ENCODE data around the gene SHOC2.

Gene SHOC2

DNA sequence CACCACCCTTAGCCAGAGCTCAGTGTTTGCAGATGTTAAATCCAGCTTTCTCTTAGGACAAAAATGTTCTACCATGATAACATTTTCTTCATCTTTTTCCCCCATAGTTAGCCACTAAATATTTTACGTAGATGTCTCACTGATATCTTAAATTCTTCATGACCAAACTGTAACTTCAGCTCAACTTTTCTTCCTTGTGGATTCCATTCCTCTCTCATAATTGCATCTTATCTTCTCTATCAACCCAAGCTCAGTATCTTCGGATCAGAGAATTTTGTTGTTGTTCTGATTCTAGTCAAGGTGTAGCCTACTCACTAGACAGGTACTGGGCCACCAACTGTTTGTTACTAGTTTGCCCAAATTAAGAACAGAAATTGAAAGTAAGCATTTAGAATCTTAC lies 60.2 kb downstream of the SHOC2 start:
- no peak for DNase-seq (ENCODE audit: low read depth in 2 of 2, low spot score in 1 of 2)

DNA sequence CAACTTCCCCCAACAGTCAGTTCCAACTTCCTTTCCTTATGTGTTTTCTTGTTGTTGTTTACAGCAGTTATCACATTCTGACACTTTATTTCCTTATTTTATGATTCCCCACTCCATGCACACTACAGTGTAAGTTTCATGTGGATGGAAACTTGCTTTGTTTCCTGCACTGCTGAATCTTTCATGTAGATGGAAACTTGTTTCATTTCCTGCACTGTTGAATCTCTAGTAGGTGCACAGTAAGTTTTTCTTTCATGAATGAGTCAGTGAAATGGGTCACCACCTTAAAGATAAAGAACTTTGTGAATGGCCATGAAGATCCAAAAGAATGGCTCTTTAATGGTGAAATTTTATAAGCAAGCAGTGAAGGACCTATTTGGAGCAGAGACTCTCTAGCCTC lies 61.4 kb downstream of the SHOC2 start:
- no peak for DNase-seq (ENCODE audit: low read depth in 2 of 2, low spot score in 1 of 2)

DNA sequence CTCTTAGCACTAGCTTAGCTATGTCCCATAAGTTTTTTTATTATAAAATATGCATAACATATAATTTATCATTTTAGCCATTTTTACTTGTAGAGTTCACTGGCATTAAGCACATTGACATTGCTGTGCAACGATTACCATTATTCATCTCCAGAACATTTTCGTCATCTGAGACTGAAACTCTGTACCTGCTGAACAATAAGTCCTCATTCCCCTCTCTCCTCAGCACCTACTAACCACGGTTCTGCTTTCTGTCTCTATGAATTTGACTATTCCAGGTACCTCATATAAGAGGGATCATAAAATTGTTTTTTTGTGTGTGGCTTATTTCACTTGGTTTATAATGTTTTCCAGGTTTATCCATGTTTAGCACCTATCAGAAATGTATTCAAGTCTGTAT lies 64.1 kb downstream of the SHOC2 start:
- DNase-seq (ENCODE audit: low read depth in 2 of 2, low spot score in 1 of 2) = no peak

DNA sequence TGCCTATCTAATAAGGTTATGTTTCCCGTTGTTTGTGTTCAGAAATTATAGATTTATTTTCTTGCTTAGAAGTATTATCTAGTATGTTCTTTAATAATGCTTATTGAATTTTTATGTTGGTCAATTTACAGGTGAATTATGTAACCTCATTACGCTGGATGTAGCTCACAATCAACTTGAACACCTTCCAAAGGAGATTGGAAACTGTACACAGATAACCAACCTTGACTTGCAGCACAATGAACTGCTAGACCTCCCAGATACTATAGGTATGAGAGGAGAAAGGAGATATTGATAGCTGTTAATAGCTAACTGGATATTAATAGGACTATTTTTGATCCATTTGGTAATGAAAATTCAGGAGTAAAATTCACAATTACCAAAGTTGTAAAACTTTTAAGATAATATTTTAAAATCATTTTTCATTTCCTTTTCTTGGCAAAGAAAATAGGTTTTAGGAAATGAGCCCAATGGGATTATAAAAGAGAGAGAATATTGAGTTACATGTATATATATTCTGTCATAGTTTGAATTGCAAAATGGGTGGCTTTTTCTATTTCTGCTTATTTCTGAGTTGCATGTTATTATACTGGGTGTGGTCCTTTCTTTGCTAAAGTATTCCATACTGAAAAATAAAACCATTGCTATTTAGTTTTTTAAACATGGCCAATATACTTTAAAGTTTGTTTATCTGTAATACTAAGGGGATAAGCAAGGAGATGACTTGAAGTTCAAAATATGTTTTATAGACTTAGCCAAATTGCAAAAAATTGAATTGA lies 66.3 kb downstream of the SHOC2 start:
- DNase-seq (ENCODE audit: low read depth in 2 of 2, low spot score in 1 of 2) = no peak

DNA sequence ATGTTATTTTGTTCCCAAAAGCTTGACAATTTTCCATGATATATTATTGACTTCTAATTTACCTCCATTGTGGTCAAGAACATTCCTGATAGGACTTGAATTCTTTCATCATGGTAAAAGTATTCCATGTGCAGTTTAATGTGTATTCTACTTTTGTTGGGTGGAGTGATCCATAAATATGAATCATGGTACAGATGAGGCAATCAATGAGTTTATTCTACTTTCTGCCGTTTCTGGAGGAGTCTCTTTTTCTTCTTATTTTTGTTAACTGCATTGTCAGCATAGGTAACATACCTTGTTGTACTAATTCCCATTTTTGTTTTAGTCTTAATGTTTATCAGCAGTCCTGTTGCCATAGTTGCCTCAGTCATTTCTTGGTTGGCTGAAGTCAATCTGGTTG lies 69.6 kb downstream of the SHOC2 start:
- no peak for DNase-seq (ENCODE audit: low read depth in 2 of 2, low spot score in 1 of 2)

DNA sequence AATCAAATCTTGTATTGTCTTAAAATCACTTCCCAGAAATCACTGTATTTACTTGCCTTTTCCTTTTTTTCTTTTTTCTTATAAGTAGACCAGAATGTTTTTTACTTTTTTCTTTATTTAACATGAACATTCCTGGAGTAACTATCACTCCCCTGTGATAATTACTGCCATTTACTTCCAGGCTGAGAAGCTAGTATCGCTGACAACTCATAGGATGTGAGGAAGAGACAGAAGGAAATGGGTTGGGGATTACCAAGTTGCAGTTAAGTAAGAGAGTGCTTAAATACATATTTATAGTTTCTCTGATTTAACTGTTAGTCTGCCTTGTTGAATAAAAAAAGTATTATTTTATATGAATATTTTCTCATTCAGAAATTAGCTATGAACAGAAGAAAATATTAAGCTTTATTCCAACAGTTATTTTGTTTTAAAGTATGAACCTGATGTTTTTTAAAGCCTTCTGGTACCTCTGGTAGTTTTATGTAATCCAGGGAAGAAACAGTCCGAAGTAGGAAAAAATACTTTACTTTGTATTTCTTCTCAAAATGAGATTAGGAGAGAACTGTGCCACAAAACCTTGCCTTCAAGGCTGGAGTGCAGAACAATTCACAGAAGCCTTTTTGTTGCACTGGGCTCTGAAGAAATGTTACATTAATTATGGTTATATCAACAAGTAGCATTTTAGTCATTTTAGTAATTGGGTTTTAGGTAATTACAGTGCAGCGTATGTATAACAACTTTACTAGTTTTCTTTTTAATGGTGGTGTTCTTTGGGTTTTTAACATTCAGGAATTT lies 72.8 kb downstream of the SHOC2 start:
- no peak for DNase-seq (ENCODE audit: low read depth in 2 of 2, low spot score in 1 of 2)

DNA sequence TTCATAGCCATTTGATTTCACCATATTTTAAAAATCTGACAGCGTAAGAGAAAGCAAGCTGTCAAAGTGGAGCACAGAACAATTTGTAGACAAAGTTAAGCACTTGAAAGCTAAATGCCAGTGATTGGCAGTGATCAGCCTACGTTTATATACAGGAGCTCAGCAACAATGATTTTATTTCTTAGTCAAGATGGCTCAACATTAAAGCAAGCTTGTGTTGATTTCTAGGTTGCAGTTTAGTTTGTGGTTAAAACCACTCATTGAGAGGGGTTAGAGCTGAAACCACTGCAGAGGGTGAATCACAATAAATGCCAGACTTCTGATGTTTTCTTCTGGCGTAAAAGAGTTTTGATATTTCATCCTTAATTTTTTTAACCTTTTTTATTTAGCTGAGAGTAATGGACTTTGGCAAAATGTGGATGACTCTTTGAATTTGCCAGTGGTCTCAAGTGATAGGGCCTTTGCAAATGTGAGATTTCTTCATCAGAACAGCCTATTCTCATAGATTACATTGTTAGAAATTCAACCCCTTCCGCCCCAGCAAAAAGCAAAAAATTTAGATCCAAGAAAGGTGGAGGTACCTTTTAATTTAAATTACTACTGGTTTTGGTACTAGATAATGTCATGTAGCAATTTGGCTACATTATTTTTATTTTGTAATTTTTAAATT lies 73.8 kb downstream of the SHOC2 start:
- no peak for DNase-seq (ENCODE audit: low read depth in 2 of 2, low spot score in 1 of 2)

DNA sequence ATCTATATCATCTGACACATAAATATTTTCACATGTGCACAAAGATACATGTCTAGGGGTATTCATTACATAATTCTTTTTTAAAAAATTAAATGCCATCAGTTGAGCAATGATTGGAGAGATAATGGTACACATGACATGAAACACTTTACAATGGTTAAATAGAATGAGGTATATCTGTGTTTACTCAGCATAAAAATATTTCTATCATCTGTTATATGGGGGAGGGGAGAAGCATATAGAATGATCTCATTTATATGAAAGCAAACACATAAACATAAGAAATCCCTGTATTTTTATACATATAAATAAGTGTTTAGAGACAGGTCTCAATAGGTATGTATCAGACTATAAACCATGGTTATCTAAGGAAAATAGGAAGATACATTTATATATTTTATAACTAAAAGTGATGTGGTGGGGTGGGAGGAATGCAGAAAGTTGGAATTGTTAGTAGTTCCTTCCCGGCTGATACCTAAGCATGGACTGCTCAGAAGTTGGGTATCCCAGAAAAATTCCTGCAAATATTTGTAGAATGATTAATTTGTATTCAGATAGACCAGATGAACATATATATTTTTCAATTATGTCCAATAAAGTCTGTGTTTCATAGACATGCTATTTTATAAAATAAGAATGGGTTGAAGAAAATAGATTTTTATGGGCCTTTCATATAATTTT lies 75.1 kb downstream of the SHOC2 start:
- no peak for DNase-seq (ENCODE audit: low read depth in 2 of 2, low spot score in 1 of 2)

DNA sequence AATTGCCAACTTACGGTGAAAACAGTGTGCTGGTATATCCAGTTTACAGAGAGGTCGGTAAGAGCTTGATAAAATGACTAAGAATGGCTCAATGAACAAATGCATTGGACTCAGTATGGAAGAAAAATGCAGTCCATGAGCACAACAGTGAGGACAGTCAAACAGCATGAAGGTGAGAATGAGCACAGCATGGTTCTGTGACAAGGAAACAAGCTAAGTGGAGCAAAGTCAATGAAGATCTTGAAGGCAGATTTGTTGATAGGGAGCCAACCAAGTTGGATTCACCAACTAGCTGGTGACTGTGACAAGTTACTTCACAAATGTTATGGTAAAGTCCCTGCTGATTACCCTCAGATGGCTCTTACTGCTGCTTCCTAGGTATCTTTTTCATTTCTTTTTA lies 75.9 kb downstream of the SHOC2 start:
- DNase-seq (ENCODE audit: low read depth in 2 of 2, low spot score in 1 of 2) = no peak

DNA sequence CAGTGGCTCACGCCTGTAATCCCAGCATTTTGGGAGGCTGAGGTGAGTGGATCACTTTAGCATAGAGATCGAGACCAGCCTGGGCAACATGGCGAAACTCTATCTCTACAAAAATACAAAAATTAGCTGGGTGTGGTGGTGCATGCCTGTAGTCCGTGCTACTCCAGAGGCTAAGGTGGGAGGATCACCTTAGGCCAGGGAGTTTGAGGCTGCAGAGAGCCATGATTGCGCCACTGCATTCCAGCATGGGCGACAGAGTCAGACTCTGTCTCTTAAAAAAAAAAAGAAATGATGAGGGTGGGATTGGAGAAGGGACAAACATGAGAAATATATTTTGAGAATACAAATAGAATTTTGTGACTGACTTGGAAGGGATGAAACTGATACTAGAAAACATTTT lies 76.9 kb downstream of the SHOC2 start:
- no peak for DNase-seq (ENCODE audit: low read depth in 2 of 2, low spot score in 1 of 2)

DNA sequence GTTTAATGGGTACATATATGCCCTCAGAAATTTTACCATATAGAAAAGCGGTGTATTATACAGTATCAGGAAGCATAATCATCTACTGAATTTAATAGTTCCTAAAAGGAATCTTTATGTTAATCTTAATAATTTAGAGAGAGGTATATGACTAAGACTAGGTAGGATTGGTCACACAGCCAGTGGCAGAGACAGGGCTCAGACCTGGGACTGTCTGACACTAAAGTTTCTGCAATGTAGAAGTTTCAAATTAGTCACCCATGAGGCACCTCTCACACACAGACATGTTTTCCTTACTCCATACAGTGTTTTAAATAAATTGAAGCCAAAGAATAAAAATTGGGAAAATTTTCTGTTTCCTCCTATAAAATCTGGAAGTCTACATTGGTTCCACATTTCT lies 84.6 kb downstream of the SHOC2 start:
- DNase-seq (ENCODE audit: low read depth in 2 of 2, low spot score in 1 of 2) = no peak

DNA sequence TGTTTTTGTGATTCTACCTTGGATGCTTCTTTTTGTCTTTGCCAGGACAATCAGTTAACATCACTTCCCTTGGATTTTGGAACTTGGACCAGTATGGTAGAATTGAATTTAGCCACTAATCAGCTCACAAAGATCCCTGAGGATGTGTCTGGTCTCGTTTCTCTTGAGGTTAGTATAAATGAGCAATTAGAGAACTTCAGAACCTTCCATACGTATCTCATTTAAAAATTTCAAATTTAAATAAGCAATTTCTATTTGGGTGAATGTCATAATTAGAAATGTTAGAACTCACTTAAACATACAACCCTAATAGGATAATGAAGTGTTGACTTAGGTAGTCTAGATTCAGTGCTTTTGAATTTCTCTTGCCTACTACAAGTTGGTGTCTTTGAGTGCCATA lies 88.1 kb downstream of the SHOC2 start:
- DNase-seq (ENCODE audit: low read depth in 2 of 2, low spot score in 1 of 2) = no peak

DNA sequence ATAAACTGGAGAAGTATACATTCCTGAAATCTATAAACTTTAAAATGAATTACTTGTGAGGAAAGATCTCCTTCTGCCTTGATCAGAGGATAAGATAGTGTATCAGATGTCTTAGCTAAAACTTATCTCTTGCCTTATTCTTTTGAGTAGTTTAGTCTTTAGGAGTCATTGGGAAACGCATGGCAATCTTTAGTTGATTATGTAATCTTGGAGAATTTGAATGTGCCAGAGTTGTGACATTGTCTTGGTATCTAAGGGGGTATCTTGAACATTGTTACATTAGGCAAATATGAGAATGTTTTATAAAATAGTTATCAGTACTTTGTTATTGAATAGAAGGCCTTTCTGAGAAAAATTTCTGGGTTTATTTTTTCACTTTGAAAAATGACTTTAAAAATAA lies 95.8 kb downstream of the SHOC2 start:
- no peak for DNase-seq (ENCODE audit: low read depth in 2 of 2, low spot score in 1 of 2)

DNA sequence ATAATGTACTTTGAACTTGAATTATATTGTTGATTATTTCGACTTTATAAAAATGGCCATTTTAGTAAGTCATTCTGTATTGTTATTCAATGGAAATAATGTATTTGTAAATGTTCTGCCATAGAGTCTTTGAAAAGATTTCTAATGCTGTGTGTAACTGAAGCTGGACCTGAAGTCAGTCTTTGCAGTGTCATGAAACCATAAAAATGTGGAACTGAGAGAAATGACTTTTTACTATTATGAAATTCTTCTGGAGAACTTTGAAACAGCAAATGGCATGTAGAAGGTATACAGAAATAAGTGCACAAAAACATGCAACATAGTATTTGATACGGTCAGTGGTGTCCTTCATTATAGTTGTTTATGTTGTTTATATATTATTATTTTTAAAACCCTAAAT lies 97.7 kb downstream of the SHOC2 start:
- DNase-seq (ENCODE audit: low read depth in 2 of 2, low spot score in 1 of 2) = no peak

DNA sequence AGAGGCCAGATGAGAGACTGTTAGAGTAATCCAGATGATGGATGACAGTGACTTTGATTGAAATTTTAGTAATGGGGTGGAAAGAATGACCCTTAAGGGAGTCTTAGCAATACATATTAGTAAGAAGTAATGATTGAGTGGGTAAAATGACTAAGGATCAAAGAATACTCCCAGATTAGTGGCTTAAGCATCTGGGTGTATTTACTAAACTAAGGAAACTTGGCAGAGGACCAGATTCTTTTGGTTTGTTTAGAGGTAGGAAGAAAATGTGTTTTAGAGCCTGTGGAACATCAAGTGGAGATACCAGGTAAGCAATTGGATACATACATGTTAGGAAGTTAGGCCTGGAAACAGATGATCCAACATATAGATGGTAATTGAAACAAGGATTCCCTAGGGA lies 98.6 kb downstream of the SHOC2 start:
- DNase-seq (ENCODE audit: low read depth in 2 of 2, low spot score in 1 of 2) = no peak

DNA sequence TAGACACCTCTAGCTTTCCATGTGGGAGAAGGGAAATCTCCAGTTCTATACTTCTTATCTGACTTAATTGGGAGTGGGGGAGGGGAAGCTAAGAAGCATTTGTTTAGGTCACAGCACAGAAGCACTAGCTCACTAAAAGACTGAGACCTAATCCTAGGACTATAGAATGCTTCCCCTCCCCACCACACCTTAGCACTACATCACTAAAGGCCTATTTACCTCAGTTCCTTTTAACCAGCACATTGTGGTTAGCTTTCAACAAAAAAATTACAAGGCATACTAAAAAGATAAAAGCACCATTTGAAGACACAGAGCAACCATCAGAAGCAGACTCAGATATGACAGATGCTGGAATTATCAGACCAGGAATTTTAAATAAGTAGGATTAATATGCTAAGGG lies 103.7 kb downstream of the SHOC2 start:
- DNase-seq (ENCODE audit: low read depth in 2 of 2, low spot score in 1 of 2) = no peak

DNA sequence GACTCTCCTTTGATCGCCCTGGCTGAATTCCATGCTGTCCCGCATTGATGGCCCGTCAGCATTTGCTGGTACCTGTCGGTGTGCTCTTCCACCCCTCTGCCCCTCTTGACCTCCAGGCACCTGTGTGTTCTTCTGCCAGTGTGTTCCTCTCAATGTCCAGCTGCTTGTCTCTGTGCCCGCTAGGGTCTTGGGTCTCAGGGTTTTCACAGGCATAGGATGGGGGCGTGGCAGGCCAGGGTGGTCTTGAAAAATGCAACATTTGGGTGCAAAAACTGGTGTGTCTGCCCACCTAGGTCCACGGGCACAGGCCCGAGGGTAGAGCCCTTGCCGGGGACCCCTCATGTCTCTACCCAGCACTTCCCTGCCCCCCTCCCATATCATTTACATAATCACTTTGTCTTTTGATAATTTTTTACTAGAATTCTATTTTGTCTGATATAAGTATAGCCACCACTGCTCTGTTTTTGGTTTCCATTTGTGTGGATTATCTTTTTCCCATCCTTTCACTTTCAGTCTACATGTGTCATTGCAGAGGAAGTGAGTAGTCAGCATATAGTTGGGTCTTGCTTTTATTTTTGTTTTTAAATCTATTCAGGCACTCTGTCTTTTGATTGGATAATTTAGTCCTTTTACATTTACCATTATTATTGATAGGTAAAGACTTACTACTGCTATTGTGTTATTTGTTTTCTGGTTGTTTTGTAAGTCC lies 110.8 kb downstream of the SHOC2 start:
- DNase-seq (ENCODE audit: low read depth in 2 of 2, low spot score in 1 of 2) = no peak

DNA sequence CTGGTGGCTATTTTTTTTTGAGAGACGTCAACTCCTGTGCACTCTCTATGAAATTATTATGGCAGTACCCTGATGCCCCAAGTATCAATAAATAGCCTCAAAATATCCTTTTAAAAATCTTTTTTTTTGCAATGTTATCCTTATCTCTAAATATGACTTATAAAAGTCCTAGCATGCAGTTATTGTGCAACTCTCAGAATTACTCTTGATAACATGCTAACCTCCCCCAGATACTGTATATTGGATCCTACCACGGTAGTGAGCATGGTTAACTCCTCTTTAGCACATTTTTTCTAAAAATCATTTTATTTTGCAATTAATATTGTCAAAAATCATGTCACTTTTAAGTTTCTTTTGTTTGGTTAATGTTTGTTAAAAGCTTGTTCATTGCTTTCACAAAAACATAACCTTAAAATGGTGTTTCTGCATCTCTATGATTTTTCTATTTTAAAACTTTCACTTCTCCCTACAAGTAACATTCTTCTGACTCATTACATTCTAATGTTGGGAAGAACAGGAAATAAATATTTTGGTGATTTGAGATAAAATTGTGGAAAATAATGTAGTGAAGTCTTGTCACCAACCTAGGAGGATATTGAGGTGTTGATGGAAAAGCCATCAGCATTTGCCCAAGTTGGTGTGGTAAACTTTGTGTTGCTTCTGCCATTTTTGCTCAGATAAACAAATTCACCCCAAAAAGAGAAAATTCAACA lies 115.3 kb downstream of the SHOC2 start:
- DNase-seq (ENCODE audit: low read depth in 2 of 2, low spot score in 1 of 2) = no peak

DNA sequence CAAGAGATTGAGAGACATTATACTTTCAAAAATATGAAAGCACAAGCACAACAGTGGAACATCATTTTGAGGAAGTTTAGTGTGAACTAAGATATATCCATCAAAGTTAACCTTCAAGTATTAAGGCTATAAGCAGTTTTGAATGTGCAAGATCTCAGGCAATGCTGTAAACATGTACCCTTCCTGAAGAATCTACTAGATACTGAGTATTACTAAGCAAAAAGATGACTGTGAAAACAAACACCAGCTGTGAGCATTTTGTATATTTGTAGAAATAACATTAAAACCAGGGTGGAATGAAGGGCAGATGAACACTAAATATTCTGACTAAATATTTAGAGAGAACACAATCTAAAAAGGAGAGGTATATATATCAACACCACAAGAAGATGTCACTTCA lies 116.1 kb downstream of the SHOC2 start:
- no peak for DNase-seq (ENCODE audit: low read depth in 2 of 2, low spot score in 1 of 2)

DNA sequence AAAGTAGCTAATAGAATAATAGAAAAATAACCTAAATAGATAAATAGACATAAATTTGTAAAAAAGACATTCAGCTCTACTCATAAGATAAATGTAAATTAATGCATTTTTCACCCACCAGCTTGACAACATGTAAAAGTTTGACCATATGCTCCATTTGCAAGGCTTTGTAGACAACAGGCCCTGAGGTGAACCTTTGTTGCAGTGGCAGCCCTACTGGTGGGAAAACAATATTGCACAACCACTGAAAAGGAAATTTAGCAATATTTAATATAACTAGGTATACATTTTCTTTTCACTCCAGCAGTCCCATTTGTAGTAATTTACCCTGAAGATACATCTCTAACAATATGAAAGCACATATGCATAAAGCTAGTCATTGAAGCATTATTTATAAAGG lies 118.5 kb downstream of the SHOC2 start:
- DNase-seq (ENCODE audit: low read depth in 2 of 2, low spot score in 1 of 2) = no peak
